Measurements from ENCODE around the gene DIAPH2.

DNA sequence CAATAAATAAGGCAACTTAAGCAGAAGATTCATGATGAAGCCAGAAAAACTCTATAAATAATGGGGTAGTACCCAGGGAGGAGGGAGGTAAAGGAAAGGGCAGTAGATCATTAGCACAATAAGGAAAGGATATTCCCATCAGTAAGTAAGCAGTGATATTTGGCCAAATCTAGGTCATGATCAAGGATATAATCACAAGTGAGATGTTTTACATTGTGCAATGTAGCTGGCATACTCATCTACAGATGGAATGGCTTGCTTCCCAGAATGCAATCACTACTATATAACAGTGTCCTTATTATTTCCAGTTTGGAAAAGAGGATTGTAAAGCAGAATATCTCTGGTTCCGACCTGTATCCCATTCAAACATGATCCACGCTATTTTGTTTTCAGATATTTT, 682.5 kb downstream of the DIAPH2 start:
- TF ChIP-seq, protein P1, sequence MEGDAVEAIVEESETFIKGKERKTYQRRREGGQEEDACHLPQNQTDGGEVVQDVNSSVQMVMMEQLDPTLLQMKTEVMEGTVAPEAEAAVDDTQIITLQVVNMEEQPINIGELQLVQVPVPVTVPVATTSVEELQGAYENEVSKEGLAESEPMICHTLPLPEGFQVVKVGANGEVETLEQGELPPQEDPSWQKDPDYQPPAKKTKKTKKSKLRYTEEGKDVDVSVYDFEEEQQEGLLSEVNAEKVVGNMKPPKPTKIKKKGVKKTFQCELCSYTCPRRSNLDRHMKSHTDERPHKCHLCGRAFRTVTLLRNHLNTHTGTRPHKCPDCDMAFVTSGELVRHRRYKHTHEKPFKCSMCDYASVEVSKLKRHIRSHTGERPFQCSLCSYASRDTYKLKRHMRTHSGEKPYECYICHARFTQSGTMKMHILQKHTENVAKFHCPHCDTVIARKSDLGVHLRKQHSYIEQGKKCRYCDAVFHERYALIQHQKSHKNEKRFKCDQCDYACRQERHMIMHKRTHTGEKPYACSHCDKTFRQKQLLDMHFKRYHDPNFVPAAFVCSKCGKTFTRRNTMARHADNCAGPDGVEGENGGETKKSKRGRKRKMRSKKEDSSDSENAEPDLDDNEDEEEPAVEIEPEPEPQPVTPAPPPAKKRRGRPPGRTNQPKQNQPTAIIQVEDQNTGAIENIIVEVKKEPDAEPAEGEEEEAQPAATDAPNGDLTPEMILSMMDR (IDR thresholded peaks at IDR 0.05) = no peak
- TF ChIP-seq POLR2A (IDR thresholded peaks at IDR 0.05) = no peak
